ENCODE data around the gene EGFLAM.

DNA sequence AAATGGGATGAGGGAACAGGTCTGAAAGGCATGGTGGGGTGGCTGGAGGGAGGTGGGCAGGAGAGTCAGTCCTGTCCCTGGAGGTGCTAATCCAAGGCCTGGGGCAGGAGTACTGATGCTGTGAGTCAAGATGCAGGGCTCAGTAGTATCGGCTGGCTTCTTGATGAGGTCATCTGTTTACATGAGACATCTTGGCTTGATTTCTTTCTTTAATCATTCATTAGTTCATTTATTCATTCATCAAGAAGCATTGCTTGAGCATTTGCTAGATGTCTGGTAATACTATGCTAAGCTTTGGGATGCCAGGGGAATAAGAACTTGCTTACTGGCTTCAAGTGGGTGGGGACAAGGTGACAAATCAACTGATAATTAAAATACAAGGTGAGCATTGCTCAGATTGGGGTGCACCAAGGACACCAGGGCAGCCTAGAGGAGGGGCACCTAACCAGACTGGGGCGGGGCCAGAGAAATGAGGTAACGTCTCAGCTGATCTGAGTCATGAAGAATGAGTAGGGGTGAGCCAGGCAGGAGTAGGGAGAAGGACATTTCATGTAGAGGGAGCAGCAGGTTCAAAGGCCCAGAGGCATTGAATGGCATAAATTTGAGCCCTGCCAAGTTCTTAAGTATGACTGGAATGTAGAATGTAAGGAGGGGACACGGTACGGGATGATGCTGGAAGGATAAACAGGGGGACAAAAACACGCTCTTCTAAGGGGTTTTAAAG lies 88.8 kb downstream of the EGFLAM start:
- TF ChIP-seq, protein P1, sequence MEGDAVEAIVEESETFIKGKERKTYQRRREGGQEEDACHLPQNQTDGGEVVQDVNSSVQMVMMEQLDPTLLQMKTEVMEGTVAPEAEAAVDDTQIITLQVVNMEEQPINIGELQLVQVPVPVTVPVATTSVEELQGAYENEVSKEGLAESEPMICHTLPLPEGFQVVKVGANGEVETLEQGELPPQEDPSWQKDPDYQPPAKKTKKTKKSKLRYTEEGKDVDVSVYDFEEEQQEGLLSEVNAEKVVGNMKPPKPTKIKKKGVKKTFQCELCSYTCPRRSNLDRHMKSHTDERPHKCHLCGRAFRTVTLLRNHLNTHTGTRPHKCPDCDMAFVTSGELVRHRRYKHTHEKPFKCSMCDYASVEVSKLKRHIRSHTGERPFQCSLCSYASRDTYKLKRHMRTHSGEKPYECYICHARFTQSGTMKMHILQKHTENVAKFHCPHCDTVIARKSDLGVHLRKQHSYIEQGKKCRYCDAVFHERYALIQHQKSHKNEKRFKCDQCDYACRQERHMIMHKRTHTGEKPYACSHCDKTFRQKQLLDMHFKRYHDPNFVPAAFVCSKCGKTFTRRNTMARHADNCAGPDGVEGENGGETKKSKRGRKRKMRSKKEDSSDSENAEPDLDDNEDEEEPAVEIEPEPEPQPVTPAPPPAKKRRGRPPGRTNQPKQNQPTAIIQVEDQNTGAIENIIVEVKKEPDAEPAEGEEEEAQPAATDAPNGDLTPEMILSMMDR (IDR thresholded peaks at IDR 0.05; ENCODE audit: extremely low read depth in 1 of 2, insufficient read depth in 1 of 2, low read depth in 1 of 2, low read length in 2 of 2): no peak
- TF ChIP-seq POLR2A (IDR thresholded peaks at IDR 0.05; ENCODE audit: low read depth, low read length): no peak
- no peak for TF ChIP-seq MYC (IDR thresholded peaks at IDR 0.05; ENCODE audit: low read depth, low read length)
